HEK293T (cell line): Measurements from ENCODE around the gene OR2G2.

Experiments used
- CTCF ChIA-PET: fragments of 350-600 bp; formaldehyde crosslinking; extraction: SDS; loops from one replicate; lab custom pipeline; 2021; ENCODE audit warnings: antibody characterized with exemption, inconsistent platforms; lab: Yijun Ruan, JAX
- POLR2A ChIA-PET: fragments of 350-600 bp; formaldehyde crosslinking; extraction: SDS; loops from one replicate; lab custom pipeline; 2020; ENCODE audit warnings: antibody characterized with exemption, inconsistent platforms; lab: Yijun Ruan, JAX
- DNase-seq: peaks from one replicate; pipeline ENCODE4 v3.0.0; 2012; ENCODE audit warnings: mixed read lengths; ENCODE audit errors: extremely low spot score
- ARNT ChIP-seq: fragments of 450-650 bp; IDR thresholded peaks from 2 replicates; pipeline ENCODE4 v1.6.1; 2017; ENCODE audit warnings: mild to moderate bottlenecking
- BHLHE40 ChIP-seq: fragments of 450-650 bp; IDR thresholded peaks from 2 replicates; pipeline ENCODE4 v1.6.1; 2016; ENCODE audit warnings: mild to moderate bottlenecking, moderate library complexity, borderline replicate concordance
- CTBP1 ChIP-seq: fragments of 450-650 bp; IDR thresholded peaks from 2 replicates; pipeline ENCODE4 v1.6.1; 2016; ENCODE audit warnings: borderline replicate concordance
- ELF4 ChIP-seq: fragments of 450-650 bp; IDR thresholded peaks from 2 replicates; pipeline ENCODE4 v1.6.1; 2017; ENCODE audit warnings: antibody characterized with exemption
- FOXA1 ChIP-seq: fragments of 450-650 bp; IDR thresholded peaks from 2 replicates; pipeline ENCODE4 v1.6.1; 2016; ENCODE audit warnings: mild to moderate bottlenecking
- FOXK2 ChIP-seq: fragments of 450-650 bp; IDR thresholded peaks from 2 replicates; pipeline ENCODE4 v1.6.1; 2016; ENCODE audit warnings: mild to moderate bottlenecking
- FOXM1 ChIP-seq: fragments of 450-650 bp; IDR thresholded peaks from 2 replicates; pipeline ENCODE4 v1.6.1; 2017; ENCODE audit warnings: mild to moderate bottlenecking, borderline replicate concordance
- HDGF ChIP-seq: fragments of 450-650 bp; IDR thresholded peaks from 2 replicates; pipeline ENCODE4 v1.6.1; 2017; ENCODE audit warnings: antibody characterized with exemption, borderline replicate concordance
- L3MBTL2 ChIP-seq: fragments of 450-650 bp; conservative IDR thresholded peaks from 2 replicates; pipeline ENCODE4 v1.6.1; 2016; ENCODE audit warnings: mild to moderate bottlenecking
- LEF1 ChIP-seq: fragments of 450-650 bp; IDR thresholded peaks from 2 replicates; pipeline ENCODE4 v1.6.1; 2017; ENCODE audit warnings: mild to moderate bottlenecking, borderline replicate concordance
- NFRKB ChIP-seq: fragments of 450-650 bp; IDR thresholded peaks from 2 replicates; pipeline ENCODE4 v1.6.1; 2016; ENCODE audit warnings: mild to moderate bottlenecking, moderate library complexity
- PKNOX1 ChIP-seq: fragments of 450-650 bp; IDR thresholded peaks from 2 replicates; pipeline ENCODE4 v1.6.1; 2016
- SP1 ChIP-seq: fragments of 450-650 bp; IDR thresholded peaks from 2 replicates; pipeline ENCODE4 v1.6.1; 2017
- SUZ12 ChIP-seq: fragments of 450-650 bp; IDR thresholded peaks from 2 replicates; pipeline ENCODE4 v1.6.1; 2016; ENCODE audit warnings: mild to moderate bottlenecking
- TARDBP ChIP-seq: fragments of 450-650 bp; IDR thresholded peaks from 2 replicates; pipeline ENCODE4 v1.6.1; 2016
- ZNF384 ChIP-seq: fragments of 450-650 bp; IDR thresholded peaks from 2 replicates; pipeline ENCODE4 v1.6.1; 2016

Gene OR2G2

GRCh38 chr1:247588060-247588459, at the start of gene OR2G2:
TSS of gene OR2G2 (plus strand) at chr1:247588360. CDS start at chr1:247588360, 0 bp downstream.
- DNase-seq: no peak
- ChIA-PET CTCF (no interaction called here), POLR2A (no interaction called here)
- TF ChIP-seq CTBP1 (no peak), NFRKB (no peak), LEF1 (no peak), BHLHE40 (no peak), L3MBTL2 (no peak), ARNT (no peak), FOXM1 (no peak), SUZ12 (no peak), ELF4 (no peak), FOXK2 (no peak), TARDBP (no peak), HDGF (no peak), FOXA1 (no peak), PKNOX1 (no peak)

- TF ChIP-seq ARNT: no peak
- no peak for TF ChIP-seq SUZ12
- TF ChIP-seq SP1: no peak
- CTCF ChIA-PET: no interaction called here
- POLR2A ChIA-PET: no interaction called here
- no peak for DNase-seq
Observed at GRCh38 chr1:247538561-247538960, 49.6 kb upstream of the OR2G2 start.

- TF ChIP-seq ZNF384 (no peak), ELF4 (no peak), NFRKB (no peak), HDGF (no peak), L3MBTL2 (no peak), PKNOX1 (no peak)
- ChIA-PET POLR2A (no interaction called here), CTCF (no interaction called here)
- no peak for DNase-seq
Observed at GRCh38 chr1:247539215-247539614, 48.9 kb upstream of the OR2G2 start.

GRCh38 chr1:247540581-247540980, 47.6 kb upstream of the OR2G2 start:
- CTCF ChIA-PET: no interaction called here
- no peak for DNase-seq

GRCh38 chr1:247542811-247543210, 45.3 kb upstream of the OR2G2 start:
- POLR2A ChIA-PET: no interaction called here
- CTCF ChIA-PET: no interaction called here
- no peak for TF ChIP-seq HDGF
- no peak for TF ChIP-seq BHLHE40
- TF ChIP-seq NFRKB: no peak
- TF ChIP-seq TARDBP: no peak
- TF ChIP-seq PKNOX1: no peak
- no peak for DNase-seq

More at GRCh38 chr1:247540581-247540980, 47.6 kb upstream of the OR2G2 start:
- TF ChIP-seq FOXK2 (no peak), SUZ12 (no peak), CTBP1 (no peak), ARNT (no peak), ZNF384 (no peak), NFRKB (no peak), PKNOX1 (no peak), TARDBP (no peak), LEF1 (no peak), ELF4 (no peak), FOXA1 (no peak), FOXM1 (no peak), HDGF (no peak), SP1 (no peak), L3MBTL2 (no peak), BHLHE40 (no peak)
- POLR2A ChIA-PET: no interaction called here

- DNase-seq: no peak
- TF ChIP-seq L3MBTL2 (no peak), NFRKB (no peak), FOXA1 (no peak), FOXK2 (no peak), HDGF (no peak), LEF1 (no peak), FOXM1 (no peak)
- ChIA-PET POLR2A (no interaction called here), CTCF (no interaction called here)
Observed at GRCh38 chr1:247548092-247548491, 40.1 kb upstream of the OR2G2 start.

- no peak for TF ChIP-seq ELF4
- no peak for DNase-seq
- ChIA-PET CTCF (no interaction called here), POLR2A (no interaction called here)
Observed at GRCh38 chr1:247548769-247549182, 39.4 kb upstream of the OR2G2 start, which contains the start of gene GCSAML. TSS of gene GCSAML (plus strand) at chr1:247549134. CDS start at chr1:247549192, 58 bp downstream.
